Liver (tissue), 3 donors: ENCODE measurements around the gene GABRA5.

Source experiments
- CTCF ChIP-seq: fragments of 150-350 bp; IDR thresholded peaks from 2 replicates; pipeline ENCODE4 v1.5.1; 2017; ENCODE audit warnings: improper control_type of control experiment, low read depth, low read length; ENCODE audit not compliant: missing input control
- JUND ChIP-seq, 2 donors: IDR thresholded peaks; 2 replicates each; pipeline ENCODE4 v1.6.1; 2016; ENCODE audit warnings: antibody characterized with exemption in 2 of 2
- REST ChIP-seq: IDR thresholded peaks from 2 replicates; pipeline ENCODE4 v1.6.1; 2016; ENCODE audit warnings: antibody characterized with exemption, mild to moderate bottlenecking
- donor health status: healthy.
- donor health status: healthy.

- TF ChIP-seq CTCF, result no peak
- no peak for TF ChIP-seq JUND (IDR thresholded peaks at IDR 0.05)
- no peak for TF ChIP-seq REST
Measured at GRCh38 chr15:26886566-26886965, 19.7 kb downstream of the GABRA5 start.
